ENCODE results near the gene IFIT3. TPM values are rescaled to one million over a fixed set of nuclear protein-coding genes. Genes with fewer than 3 reads are reported as not detected.

Gene IFIT3
- total and polyA plus RNA-seq, 9 of the 15 experiments (the other 6 are each of a cell fraction or from before 2014, with no cell fraction given) = 0.23 to 2.2 (median 0.77) TPM

DNA sequence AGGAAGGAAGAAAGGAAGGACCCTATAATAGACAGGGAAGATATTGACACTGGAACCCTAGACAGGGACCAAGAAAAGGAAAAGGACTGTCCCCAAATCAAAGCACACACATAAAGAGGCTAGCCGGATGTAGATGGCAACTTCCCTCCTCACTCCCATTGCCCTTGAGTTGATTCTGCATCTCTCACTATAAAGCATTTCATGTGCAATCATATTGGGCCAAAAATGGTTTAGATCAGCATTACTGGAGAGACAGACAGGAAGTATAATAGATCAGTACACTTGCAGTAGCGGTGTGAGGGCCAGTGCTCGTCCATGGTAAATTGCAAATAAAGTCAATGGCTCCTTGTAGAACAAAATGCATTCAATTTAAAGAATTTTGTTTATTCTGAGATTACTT, 8.4 kb downstream of the IFIT3 start:
- no peaks in the 10 kb centered on the region for H3K9me1 ChIP-seq (ENCODE audit: control insufficient read depth, insufficient read depth, low read length)
- TF ChIP-seq ZNF445 (CRISPR knock-in tag; IDR thresholded peaks at IDR 0.05; ENCODE audit: low read depth) = no peak
- no peak for TF ChIP-seq PTBP1 (IDR thresholded peaks at IDR 0.05; ENCODE audit: low read depth, low read length)
- no peak for TF ChIP-seq ZNF24 (IDR thresholded peaks at IDR 0.05)

DNA sequence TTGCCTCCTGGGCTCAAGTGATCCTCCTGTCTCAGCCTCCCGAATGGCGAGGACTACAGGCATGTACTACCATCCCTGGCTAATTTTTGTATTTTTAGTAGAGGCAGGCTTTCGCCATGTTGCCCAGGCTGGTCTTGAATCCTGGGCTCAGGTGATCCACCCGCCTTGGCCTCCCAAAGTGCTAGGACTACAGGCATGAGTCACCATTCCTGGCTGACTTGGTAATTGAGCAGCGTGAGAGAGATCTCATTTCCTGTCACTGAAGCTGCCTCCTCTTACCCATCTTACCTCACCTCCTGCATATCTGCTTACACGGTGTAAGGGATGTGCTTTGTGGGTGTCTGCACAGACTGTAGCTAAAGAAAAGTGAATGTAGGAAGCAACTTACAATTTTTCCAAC, 9.7 kb downstream of the IFIT3 start:
- Histone ChIP-seq H3K9ac (ENCODE audit: insufficient read depth in 1 of 2, low read depth in 2 of 2, low read length in 2 of 2) (no peak overlapping the region), H3K27me3 (ENCODE audit: control insufficient read depth in 2 of 2, insufficient read depth in 2 of 2, low read length in 2 of 2) (no peaks in the 10 kb centered on the region), H3K27ac (ENCODE audit: extremely low read depth, low read depth, low read length) (no peak overlapping the region), H3K36me3 (ENCODE audit: control insufficient read depth, insufficient read depth, low read length) (no peaks in the 10 kb centered on the region), H3K9me1 (ENCODE audit: control insufficient read depth, insufficient read depth, low read length) (no peaks in the 10 kb centered on the region), H2AFZ (ENCODE audit: low read depth, low read length) (no peak overlapping the region), H3K4me3 (no peak overlapping the region), H3K9me3 (replicated peaks; ENCODE audit: control insufficient read depth, insufficient read depth, low read depth, low read length) (no peaks in the 10 kb centered on the region), H4K20me1 (replicated peaks; ENCODE audit: control insufficient read depth, insufficient read depth, low read length) (no peaks in the 10 kb centered on the region), H3K79me2 (ENCODE audit: control insufficient read depth, insufficient read depth, low read length) (no peaks in the 10 kb centered on the region), H3K4me2 (ENCODE audit: insufficient read depth, low read length) (no peak overlapping the region), H3K4me1 (replicated peaks in 1 of 2; ENCODE audit: control insufficient read depth in 2 of 2, insufficient read depth in 2 of 2, low read length in 2 of 2) (peaks cover 0 to 8% of the 10 kb centered on the region in 2 experiments; a peak in 3 of 5 replicates)
- ATAC-seq = peak; percentile 52
- no peak for FAIRE-seq
- ChIA-PET POLR2A (no interaction called here), CTCF (ENCODE audit: low intra/inter-chr PET ratio) (interaction anchor here (0.6 kb wide), 1 partner anchor 379 kb away, joined by 3 read pairs; no protein-coding TSS in a partner anchor)
- 35% methylated on average over 6 of the region's 6 CpGs for WGBS (ENCODE audit: insufficient coverage, low coverage, missing lambda C conversion rate)
- peak in 1 of 4 experiments; percentile 15 for DNase-seq (ENCODE audit: extremely low read depth in 1 of 4, low spot score in 3 of 4)
- in situ Hi-C loops (cut with MboI) = no loop called here
- intact Hi-C loops (cut with micrococcal nuclease) = no loop called here
- no TSS peak for BruUV-seq (replicated peaks)
- TF ChIP-seq ZNF146 (CRISPR knock-in tag; IDR thresholded peaks at IDR 0.05; ENCODE audit: unreplicated experiment) (no peak), JUND (IDR thresholded peaks at IDR 0.05; ENCODE audit: borderline replicate concordance, low read depth, low read length) (peak; percentile 54; the same call in 1 of the 2 replicates), JUND (tag; IDR thresholded peaks at IDR 0.05; ENCODE audit: borderline replicate concordance, low read depth, low read length) (no peak), POU5F1 (IDR thresholded peaks at IDR 0.05; ENCODE audit: borderline replicate concordance, low read depth, low read length, partially characterized antibody) (no peak), HDAC8 (tag; IDR thresholded peaks at IDR 0.05) (no peak), PCBP2 (IDR thresholded peaks at IDR 0.05; ENCODE audit: low read depth, low read length, poor library complexity, severe bottlenecking) (no peak), PHB2 (IDR thresholded peaks at IDR 0.05; ENCODE audit: low read depth) (no peak), DMBX1 (CRISPR knock-in tag; IDR thresholded peaks at IDR 0.05; ENCODE audit: borderline replicate concordance) (peak; percentile 23; the same call in 1 of the 2 replicates), HMG20A (CRISPR knock-in tag; conservative IDR thresholded peaks at IDR 0.05) (no peak), PTBP1 (IDR thresholded peaks at IDR 0.05; ENCODE audit: low read depth, low read length) (no peak), HIVEP1 (CRISPR knock-in tag; IDR thresholded peaks at IDR 0.05) (no peak), PPARD (CRISPR knock-in tag; IDR thresholded peaks at IDR 0.05) (no peak), MTA1 (IDR thresholded peaks at IDR 0.05; ENCODE audit: borderline replicate concordance) (no peak), ESRRB (CRISPR knock-in tag; IDR thresholded peaks at IDR 0.05; ENCODE audit: borderline replicate concordance) (no peak), JUNB (CRISPR knock-in tag; conservative IDR thresholded peaks at IDR 0.05) (no peak), LCOR (CRISPR knock-in tag; IDR thresholded peaks at IDR 0.05) (no peak), RBM14 (IDR thresholded peaks at IDR 0.05; ENCODE audit: borderline replicate concordance, insufficient read depth, low read depth, low read length) (no peak)

More for the DNA sequence above, 8.4 kb downstream of the IFIT3 start:
- Histone ChIP-seq H3K4me1 (replicated peaks in 1 of 2; ENCODE audit: control insufficient read depth in 2 of 2, insufficient read depth in 2 of 2, low read length in 2 of 2) (peaks cover 0 to 10% of the 10 kb centered on the region in 2 experiments; a peak in 3 of 5 replicates), H2AFZ (ENCODE audit: low read depth, low read length) (no peak overlapping the region), H4K20me1 (replicated peaks; ENCODE audit: control insufficient read depth, insufficient read depth, low read length) (no peaks in the 10 kb centered on the region), H3K9me3 (replicated peaks; ENCODE audit: control insufficient read depth, insufficient read depth, low read depth, low read length) (no peaks in the 10 kb centered on the region), H3K27me3 (ENCODE audit: control insufficient read depth in 2 of 2, insufficient read depth in 2 of 2, low read length in 2 of 2) (no peaks in the 10 kb centered on the region), H3K36me3 (ENCODE audit: control insufficient read depth, insufficient read depth, low read length) (no peaks in the 10 kb centered on the region), H3K4me3 (no peak overlapping the region), H3K27ac (ENCODE audit: extremely low read depth, low read depth, low read length) (no peak overlapping the region), H3K4me2 (ENCODE audit: insufficient read depth, low read length) (no peak overlapping the region), H3K9ac (ENCODE audit: insufficient read depth in 1 of 2, low read depth in 2 of 2, low read length in 2 of 2) (no peak overlapping the region), H3K79me2 (ENCODE audit: control insufficient read depth, insufficient read depth, low read length) (no peaks in the 10 kb centered on the region)
- no peak for ATAC-seq
- WGBS (ENCODE audit: insufficient coverage, low coverage, missing lambda C conversion rate) = 71% methylated on average over 3 of the region's 3 CpGs
- no TSS peak for BruUV-seq (replicated peaks)
- DNase-seq (ENCODE audit: extremely low read depth in 1 of 4, low spot score in 3 of 4) = no peak
- in situ Hi-C loops (cut with MboI) (no loop called here), intact Hi-C loops (cut with micrococcal nuclease) (no loop called here)
- ChIA-PET CTCF (ENCODE audit: low intra/inter-chr PET ratio) (no interaction called here), POLR2A (no interaction called here)
- FAIRE-seq = no peak

Measured in K562 (cell line).